GM18867 (cell line): ENCODE measurements around the gene MTARC2.
"Not testable (repeated sequence)": the region's sequence is repeated elsewhere in the genome, so short reads cannot be mapped to it uniquely, and the experiment has no call there.

Experiments
- ATAC-seq: cut with Tn5 transposase; IDR thresholded peaks from one replicate; pipeline ENCODE4 v1.9.1; 2021; ENCODE audit warnings: mild to moderate bottlenecking, moderate library complexity; ENCODE audit not compliant: unreplicated experiment

Gene MTARC2

GRCh38 chr1:220748089-220748934, at the start of gene MTARC2:
Gene MTARC2 (plus strand): TSS chr1:220748322. CDS start chr1:220748532, 210 bp downstream.
- peak; percentile 86 for ATAC-seq

- ATAC-seq: no peak
Observed at GRCh38 chr1:220698607-220699016, 49.5 kb upstream of the MTARC2 start.

GRCh38 chr1:220699044-220699443, 49.1 kb upstream of the MTARC2 start:
- no peak for ATAC-seq

GRCh38 chr1:220700556-220701179, 47.5 kb upstream of the MTARC2 start:
- no peak for ATAC-seq

- ATAC-seq: peak; percentile 51
Observed at GRCh38 chr1:220701974-220702373, 46.1 kb upstream of the MTARC2 start.

GRCh38 chr1:220702733-220703270, 45.3 kb upstream of the MTARC2 start:
- no peak for ATAC-seq

GRCh38 chr1:220703305-220703704, 44.8 kb upstream of the MTARC2 start:
- no peak for ATAC-seq

GRCh38 chr1:220705782-220706181, 42.3 kb upstream of the MTARC2 start:
- no peak for ATAC-seq

GRCh38 chr1:220706480-220706879, 41.6 kb upstream of the MTARC2 start:
- no peak for ATAC-seq

- no peak for ATAC-seq
Observed at GRCh38 chr1:220707160-220707559, 41.0 kb upstream of the MTARC2 start.

- no peak for ATAC-seq
Observed at GRCh38 chr1:220708244-220708643, 39.9 kb upstream of the MTARC2 start.

- ATAC-seq: no peak
Observed at GRCh38 chr1:220708936-220709801, 39.0 kb upstream of the MTARC2 start.

- ATAC-seq: no peak
Observed at GRCh38 chr1:220710333-220710732, 37.8 kb upstream of the MTARC2 start.

GRCh38 chr1:220711056-220711809, 36.9 kb upstream of the MTARC2 start:
- peak; percentile 79 for ATAC-seq

GRCh38 chr1:220715986-220716385, 32.1 kb upstream of the MTARC2 start:
- not testable (repeated sequence) for ATAC-seq

GRCh38 chr1:220717800-220718640, 30.1 kb upstream of the MTARC2 start:
- ATAC-seq: no peak

GRCh38 chr1:220721266-220721665, 26.9 kb upstream of the MTARC2 start:
- ATAC-seq: not testable (repeated sequence)

- no peak for ATAC-seq
Observed at GRCh38 chr1:220726634-220727033, 21.5 kb upstream of the MTARC2 start.

GRCh38 chr1:220727519-220727918, 20.6 kb upstream of the MTARC2 start:
- ATAC-seq: no peak
